ENCODE results near the gene OPN3.

Gene OPN3

DNA sequence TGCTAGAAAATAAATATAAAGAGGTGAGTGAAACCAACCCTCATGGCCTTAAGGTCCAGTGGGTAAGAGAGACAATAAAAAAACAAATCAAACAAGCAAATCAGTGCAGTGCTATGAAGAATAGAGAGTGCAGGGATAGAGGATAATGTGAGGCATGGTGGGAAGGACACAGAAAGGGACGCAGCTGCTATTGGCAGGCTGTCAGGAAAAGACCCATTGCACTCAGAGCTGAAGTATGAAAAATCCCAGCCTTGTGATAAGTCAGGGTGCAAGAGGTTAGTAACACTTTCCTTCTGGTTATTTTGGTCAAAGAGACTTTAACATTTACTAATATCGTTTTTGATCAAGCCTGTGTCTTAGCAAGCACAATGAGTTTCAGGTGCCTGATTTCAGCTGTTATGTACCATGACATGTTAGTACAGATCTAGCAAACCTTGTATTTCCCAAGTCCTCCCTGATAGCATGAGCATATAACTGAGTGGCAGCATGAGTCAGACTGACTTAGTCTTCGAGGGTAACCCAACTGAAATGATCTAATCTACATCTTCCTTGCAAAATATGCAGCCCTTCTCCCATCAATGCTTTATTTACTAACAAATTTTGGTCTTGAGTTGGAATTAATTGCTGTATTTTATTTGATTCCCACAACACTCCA is 31.7 kb downstream of the OPN3 start:
- TF ChIP-seq CREB1 (IDR thresholded peaks at IDR 0.05; ENCODE audit: low read depth), result no peak
- TF ChIP-seq, protein P1, sequence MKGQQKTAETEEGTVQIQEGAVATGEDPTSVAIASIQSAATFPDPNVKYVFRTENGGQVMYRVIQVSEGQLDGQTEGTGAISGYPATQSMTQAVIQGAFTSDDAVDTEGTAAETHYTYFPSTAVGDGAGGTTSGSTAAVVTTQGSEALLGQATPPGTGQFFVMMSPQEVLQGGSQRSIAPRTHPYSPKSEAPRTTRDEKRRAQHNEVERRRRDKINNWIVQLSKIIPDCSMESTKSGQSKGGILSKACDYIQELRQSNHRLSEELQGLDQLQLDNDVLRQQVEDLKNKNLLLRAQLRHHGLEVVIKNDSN (IDR thresholded peaks at IDR 0.05), result no peak
- TF ChIP-seq TAF1 (IDR thresholded peaks at IDR 0.05; ENCODE audit: low read depth), result no peak
- TF ChIP-seq FOXM1 (IDR thresholded peaks at IDR 0.05; ENCODE audit: borderline replicate concordance, low read depth), result no peak
- TF ChIP-seq EP300 (IDR thresholded peaks at IDR 0.05; ENCODE audit: borderline replicate concordance), result no peak
- no peak for TF ChIP-seq TEAD4 (IDR thresholded peaks at IDR 0.05)
- TF ChIP-seq, protein P2, sequence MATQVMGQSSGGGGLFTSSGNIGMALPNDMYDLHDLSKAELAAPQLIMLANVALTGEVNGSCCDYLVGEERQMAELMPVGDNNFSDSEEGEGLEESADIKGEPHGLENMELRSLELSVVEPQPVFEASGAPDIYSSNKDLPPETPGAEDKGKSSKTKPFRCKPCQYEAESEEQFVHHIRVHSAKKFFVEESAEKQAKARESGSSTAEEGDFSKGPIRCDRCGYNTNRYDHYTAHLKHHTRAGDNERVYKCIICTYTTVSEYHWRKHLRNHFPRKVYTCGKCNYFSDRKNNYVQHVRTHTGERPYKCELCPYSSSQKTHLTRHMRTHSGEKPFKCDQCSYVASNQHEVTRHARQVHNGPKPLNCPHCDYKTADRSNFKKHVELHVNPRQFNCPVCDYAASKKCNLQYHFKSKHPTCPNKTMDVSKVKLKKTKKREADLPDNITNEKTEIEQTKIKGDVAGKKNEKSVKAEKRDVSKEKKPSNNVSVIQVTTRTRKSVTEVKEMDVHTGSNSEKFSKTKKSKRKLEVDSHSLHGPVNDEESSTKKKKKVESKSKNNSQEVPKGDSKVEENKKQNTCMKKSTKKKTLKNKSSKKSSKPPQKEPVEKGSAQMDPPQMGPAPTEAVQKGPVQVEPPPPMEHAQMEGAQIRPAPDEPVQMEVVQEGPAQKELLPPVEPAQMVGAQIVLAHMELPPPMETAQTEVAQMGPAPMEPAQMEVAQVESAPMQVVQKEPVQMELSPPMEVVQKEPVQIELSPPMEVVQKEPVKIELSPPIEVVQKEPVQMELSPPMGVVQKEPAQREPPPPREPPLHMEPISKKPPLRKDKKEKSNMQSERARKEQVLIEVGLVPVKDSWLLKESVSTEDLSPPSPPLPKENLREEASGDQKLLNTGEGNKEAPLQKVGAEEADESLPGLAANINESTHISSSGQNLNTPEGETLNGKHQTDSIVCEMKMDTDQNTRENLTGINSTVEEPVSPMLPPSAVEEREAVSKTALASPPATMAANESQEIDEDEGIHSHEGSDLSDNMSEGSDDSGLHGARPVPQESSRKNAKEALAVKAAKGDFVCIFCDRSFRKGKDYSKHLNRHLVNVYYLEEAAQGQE (IDR thresholded peaks at IDR 0.05; ENCODE audit: low read depth), result no peak
- TF ChIP-seq CEBPB (IDR thresholded peaks at IDR 0.05), result no peak
- TF ChIP-seq YY1 (IDR thresholded peaks at IDR 0.05; ENCODE audit: low read depth), result no peak
- TF ChIP-seq NFIC (IDR thresholded peaks at IDR 0.05), result no peak
- no peak for TF ChIP-seq ZBTB7A (IDR thresholded peaks at IDR 0.05; ENCODE audit: low read depth)
- TF ChIP-seq, protein P3, sequence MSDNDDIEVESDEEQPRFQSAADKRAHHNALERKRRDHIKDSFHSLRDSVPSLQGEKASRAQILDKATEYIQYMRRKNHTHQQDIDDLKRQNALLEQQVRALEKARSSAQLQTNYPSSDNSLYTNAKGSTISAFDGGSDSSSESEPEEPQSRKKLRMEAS (IDR thresholded peaks at IDR 0.05), result no peak
- no peak for TF ChIP-seq TCF12 (IDR thresholded peaks at IDR 0.05; ENCODE audit: low read depth)
- TF ChIP-seq RAD21 (IDR thresholded peaks at IDR 0.05; ENCODE audit: low read depth), result no peak

DNA sequence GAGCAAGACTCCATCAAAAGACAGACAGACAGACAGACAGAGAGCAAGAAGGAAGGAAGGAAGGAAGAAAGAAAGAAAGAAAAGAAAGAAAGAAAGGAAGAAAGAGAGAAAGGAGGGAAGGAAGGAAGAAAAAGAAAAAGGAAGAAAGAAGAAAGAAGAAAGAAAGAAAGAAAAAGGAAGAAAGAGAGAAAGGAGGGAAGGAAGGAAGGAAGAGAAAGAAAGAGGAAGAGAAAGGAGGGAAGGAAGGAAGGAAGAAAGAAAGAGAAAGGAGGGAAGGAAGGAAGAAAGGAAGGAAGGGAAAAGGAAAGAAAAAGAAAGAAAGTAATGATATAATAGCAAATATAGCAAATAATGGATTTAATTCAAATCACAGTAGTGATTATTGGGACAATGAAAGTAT is 32.7 kb downstream of the OPN3 start:
- no peak for TF ChIP-seq CREB1 (IDR thresholded peaks at IDR 0.05; ENCODE audit: low read depth)
- no peak for TF ChIP-seq CEBPB (IDR thresholded peaks at IDR 0.05)
- TF ChIP-seq FOXM1 (IDR thresholded peaks at IDR 0.05; ENCODE audit: borderline replicate concordance, low read depth), result no peak
- TF ChIP-seq, protein P3 (IDR thresholded peaks at IDR 0.05), result no peak
- no peak for TF ChIP-seq YY1 (IDR thresholded peaks at IDR 0.05; ENCODE audit: low read depth)
- no peak for TF ChIP-seq TEAD4 (IDR thresholded peaks at IDR 0.05)
- TF ChIP-seq TAF1 (IDR thresholded peaks at IDR 0.05; ENCODE audit: low read depth), result no peak
- TF ChIP-seq ZBTB7A (IDR thresholded peaks at IDR 0.05; ENCODE audit: low read depth), result no peak
- TF ChIP-seq, protein P2 (IDR thresholded peaks at IDR 0.05; ENCODE audit: low read depth), result no peak

DNA sequence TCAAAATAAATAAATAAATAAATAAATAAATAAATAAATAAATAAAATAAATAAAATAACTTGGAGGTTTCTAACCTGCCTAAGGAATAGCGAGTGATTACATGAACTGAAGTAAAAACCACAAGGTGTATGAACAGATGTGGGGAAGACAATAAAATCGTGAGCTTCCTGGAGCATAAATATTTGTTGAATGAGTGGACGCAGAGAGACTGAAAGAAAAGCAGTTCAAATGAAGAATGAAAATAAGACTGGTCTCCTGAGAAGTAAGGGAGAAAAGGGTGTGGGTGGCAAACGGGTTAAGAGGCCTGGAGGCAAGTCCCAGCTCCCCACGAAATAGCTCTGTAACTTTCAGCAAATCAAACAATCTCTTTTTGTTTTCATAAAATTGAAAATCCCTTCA is 33.6 kb downstream of the OPN3 start:
- TF ChIP-seq TCF12 (IDR thresholded peaks at IDR 0.05; ENCODE audit: low read depth) (no peak), FOXM1 (IDR thresholded peaks at IDR 0.05; ENCODE audit: borderline replicate concordance, low read depth) (no peak), CEBPB (IDR thresholded peaks at IDR 0.05) (no peak), NFIC (IDR thresholded peaks at IDR 0.05) (no peak), TAF1 (IDR thresholded peaks at IDR 0.05; ENCODE audit: low read depth) (no peak), EGR1 (IDR thresholded peaks at IDR 0.05) (no peak), ZBTB7A (IDR thresholded peaks at IDR 0.05; ENCODE audit: low read depth) (no peak), RAD21 (IDR thresholded peaks at IDR 0.05; ENCODE audit: low read depth) (no peak), CREB1 (IDR thresholded peaks at IDR 0.05; ENCODE audit: low read depth) (no peak), EP300 (IDR thresholded peaks at IDR 0.05; ENCODE audit: borderline replicate concordance) (no peak), YY1 (IDR thresholded peaks at IDR 0.05; ENCODE audit: low read depth) (no peak), TEAD4 (IDR thresholded peaks at IDR 0.05) (no peak)
- TF ChIP-seq, protein P3 (IDR thresholded peaks at IDR 0.05), result no peak
- TF ChIP-seq, protein P1 (IDR thresholded peaks at IDR 0.05), result no peak
- TF ChIP-seq, protein P2 (IDR thresholded peaks at IDR 0.05; ENCODE audit: low read depth), result no peak
